HG03520 (cell line): ENCODE results near the gene MTX3.

ENCODE experiments used
- ATAC-seq: cut with Tn5 transposase; IDR thresholded peaks from one replicate; pipeline ENCODE4 v1.9.1; 2021; ENCODE audit warnings: mild to moderate bottlenecking, moderate library complexity; ENCODE audit not compliant: unreplicated experiment

MTX3 gene

DNA sequence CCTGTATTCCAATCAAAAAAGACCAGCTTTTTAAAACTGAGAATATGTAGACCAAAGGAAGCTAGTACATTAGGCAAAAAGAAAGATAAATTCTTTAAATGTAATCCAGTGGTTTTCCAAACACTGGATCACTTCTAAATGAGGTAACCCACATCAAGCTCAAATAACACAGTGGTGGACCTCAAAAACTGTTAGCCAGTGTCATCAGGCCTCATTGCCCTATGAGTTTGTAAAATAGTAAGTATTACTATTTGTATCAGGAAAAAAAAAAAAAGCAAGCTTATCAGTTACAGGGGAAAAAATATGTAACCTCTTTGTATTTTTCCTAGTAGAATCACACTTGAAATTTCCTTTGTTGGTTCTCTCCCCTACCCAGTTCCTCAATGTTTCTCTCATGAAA is 6.7 kb downstream of the MTX3 start:
- ATAC-seq: no peak

DNA sequence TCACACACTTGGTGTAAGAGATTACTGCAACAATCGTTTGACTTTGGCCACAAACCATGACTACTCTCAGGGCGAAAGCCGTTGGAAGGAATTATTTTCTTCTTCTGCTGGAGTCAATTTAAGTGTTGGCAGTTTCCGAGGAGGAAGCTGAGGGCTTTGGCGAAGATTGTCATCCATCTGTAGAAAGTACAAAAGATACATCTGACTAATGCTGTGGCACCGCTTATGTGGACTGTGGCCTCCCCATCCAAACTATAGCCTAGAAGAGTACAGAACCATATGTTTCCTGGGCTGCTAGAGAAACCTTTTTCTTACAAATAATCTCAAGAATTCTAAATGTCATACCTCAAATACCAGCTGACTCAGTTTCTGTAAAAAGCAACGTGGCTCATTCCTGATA is 7.4 kb downstream of the MTX3 start:
- no peak for ATAC-seq

DNA sequence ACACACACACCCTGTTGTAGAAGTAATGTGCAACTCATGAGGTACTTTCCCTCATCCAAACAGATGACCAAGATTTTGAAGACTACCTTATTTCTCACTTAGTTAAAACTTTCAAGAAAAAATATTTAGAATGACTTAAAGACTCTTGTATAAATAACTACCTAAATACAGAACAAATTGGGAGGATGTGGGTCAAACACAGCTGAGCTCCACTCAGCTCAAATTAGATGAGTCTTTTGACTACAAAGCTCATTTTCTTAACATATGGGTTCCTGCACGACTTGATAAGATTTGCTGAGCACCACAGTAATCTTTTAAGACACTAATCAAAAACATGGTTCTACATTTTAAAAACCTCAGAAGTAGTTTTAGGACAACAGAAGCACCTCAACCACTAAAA is 8.9 kb downstream of the MTX3 start:
- ATAC-seq: no peak

DNA sequence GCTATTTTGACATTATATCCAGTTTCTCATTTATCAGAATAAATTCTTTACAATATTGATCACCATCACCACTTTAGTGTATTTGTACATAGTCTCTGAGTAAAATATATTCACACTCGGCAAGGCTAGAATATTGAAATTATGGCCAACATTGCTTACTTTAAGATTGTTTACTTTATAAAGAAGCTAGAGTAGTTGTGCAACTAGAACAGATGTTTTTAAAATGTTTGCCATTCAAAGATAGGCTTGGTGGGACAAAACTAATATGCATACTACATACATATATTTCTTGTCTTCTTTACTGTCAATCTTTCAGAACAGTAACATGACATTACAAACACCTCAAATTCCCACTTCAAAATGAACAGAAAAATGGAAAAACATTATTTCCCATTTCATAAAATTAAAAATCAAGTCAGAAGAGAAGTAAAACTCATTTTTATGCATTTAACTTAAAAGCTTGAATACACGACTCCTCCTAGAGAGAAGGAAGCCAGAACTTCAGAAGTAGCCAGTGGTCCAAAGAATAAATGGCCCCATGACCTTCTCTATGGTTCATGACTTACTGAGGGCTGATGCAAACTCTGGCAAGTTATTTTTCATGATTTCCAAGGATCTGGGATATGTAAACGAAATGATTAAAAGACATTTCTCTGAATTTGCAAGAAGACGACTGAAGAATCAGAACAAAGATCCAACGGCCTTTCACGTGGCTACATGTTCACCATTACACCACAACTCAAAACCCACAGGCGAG is 14.1 kb downstream of the MTX3 start:
- ATAC-seq: no peak

DNA sequence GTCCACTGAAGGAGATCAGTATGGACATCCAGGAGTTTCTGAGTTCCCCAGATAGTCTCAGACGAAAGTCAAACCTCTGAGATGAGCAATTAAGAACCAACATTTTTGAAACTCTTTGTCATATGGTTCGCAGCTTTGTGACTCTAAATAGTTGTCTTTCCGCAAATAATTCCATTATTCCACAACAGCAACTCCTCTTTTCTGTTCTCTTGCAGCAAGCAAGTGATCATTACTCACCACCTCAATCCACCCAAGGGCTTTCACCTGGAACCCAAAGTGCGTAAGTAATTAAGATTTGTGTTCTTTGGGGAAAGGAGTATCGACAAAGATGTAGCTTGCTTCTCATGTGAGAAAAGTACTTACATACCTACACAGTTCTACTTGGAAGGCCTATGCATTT is 15.6 kb downstream of the MTX3 start:
- no peak for ATAC-seq

DNA sequence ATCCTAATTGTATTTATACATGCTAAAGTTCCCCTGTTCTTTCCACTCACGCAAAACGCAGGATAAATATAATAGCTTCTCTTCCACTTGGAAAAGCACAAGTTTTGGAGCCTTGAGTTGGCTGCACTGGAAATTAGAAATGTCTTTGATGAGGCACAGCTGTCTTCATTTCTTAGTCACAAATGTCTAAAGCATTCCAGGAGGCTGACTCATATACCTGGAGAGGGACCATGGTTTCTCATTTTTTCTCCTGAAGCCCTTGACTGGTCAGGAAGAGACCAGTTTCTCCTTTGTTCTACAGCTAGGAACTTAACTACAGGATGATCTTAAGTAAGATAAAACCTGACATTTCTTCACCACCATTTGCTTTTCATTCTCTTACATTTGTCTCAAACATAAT is 16.2 kb downstream of the MTX3 start:
- no peak for ATAC-seq

DNA sequence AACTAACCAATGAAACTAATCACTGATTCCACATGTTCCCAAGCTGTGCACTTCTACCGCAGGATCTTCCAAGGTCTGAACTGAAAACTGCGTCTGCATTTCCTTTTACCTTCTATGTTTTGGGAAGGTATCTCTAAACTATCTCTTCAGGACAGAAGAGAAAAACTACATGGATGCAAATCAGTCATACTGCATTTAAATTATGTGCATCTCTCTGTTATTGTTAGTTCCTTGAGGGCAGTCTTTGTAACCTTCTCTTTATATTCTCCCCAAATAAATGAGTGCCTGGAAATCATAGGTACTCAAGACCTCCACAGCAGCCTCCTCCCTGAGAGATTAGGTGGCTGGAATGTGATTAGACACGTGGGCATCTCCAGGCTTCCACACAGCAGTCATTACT is 17.1 kb downstream of the MTX3 start:
- no peak for ATAC-seq

DNA sequence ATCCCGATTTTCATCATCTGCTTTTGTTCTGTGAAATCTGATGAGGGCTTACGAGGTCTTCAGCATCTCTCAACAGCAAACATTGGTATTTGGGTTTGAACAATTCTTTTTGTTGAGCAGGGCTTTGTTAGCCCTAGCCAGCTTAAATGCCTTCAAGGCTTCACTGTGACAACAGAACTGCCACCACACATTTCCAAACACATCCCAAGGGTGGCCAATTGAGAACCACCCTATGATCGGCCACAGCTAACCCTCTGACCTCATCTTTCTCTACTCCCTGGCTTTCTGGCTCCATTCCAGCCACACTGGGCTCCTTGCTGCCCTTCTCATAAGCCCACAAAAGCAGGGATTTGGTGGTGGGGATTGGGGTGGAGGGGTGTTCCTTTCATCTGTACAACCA is 17.6 kb downstream of the MTX3 start:
- ATAC-seq: no peak

DNA sequence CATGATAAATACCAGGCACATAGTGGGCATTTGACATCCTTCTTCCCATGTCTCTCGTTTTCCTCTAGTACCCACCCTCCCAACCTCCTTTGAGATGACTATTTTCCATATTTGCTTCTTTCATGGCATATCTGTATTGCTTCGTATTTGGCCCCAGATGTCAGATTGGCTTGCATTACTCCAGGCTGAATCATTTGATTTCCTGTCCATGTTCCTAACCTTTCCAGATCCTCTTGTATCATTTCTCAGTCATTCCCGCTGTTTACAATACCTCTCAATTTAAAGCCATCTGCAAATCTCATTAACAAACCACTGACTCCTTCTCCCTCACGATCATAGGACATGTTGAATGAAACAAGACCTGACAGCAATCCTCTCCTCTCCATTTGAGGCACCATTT is 19.9 kb downstream of the MTX3 start:
- ATAC-seq: no peak

DNA sequence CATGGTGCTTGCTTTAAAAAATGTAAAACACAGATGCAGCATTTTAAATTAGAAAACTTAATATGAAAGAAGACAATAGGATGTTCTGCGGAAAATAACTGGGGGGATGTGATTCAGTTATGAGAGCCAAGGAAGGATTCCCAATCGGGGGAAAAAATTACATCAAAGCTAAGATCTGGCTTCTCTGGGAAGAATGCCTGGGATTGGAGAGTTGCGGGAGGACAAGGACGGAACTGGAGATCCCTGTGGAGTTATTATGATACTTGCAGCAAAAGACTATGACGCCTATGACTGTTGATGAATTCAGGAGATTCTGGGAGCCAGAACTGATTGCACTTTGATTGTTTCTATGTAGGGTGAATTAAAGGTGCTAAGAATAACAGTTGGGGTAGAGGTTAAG is 24.6 kb downstream of the MTX3 start:
- ATAC-seq: no peak

DNA sequence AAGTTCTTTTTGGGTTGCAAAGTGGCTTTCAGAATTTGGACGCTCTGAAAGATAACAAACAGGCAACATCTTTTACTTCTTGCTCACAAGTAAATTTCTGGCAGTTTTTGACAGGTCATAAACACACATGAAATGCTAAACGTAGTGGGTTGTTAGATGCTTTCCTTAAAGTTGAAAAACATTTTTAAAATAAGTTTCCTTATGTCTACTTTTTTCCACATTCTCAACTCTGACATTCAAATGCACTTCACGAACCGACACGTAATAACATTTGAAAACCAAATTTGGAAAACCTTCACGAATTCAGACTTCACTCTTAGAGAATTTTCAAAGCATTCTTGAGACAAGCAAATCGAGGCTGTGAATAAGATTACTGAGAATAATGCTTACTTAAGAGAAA is 26.9 kb downstream of the MTX3 start:
- ATAC-seq: no peak

DNA sequence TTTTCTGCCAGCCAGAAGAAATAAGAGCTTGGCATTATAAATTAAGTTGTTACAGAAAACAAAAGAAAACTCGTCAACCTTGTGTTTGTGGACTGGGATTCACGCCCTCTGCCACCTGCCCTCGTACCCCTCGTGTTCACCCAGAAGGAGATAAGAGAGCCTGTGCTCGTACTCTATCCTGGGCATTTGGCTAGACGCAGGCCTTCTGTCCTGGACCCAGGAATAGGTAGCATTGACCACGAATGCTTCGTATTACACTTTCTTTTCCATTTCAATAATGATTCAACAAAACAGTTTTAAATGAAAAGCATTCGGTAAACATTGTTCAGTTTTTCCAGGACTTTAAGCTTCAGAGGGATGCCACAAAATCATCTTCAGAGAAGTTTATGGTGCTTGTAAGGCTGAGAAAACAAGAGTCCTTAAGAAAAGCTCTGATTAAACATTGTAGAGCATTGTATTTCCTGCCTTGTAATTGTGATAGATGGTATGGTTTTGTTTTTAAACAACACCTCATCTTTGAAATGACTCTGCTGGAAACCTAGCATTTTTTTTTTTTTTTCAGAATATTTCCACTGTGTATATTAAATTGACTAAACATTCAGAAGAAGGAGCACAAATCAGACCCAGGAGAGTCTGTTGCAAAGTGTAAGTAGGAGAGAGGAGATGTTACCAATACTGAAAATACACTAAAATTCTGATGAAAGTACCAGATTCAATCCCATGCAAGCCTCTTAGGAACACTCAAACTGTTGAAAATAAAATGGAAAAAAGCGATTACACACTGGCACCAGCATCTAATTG is 27.6 kb downstream of the MTX3 start:
- ATAC-seq: no peak

DNA sequence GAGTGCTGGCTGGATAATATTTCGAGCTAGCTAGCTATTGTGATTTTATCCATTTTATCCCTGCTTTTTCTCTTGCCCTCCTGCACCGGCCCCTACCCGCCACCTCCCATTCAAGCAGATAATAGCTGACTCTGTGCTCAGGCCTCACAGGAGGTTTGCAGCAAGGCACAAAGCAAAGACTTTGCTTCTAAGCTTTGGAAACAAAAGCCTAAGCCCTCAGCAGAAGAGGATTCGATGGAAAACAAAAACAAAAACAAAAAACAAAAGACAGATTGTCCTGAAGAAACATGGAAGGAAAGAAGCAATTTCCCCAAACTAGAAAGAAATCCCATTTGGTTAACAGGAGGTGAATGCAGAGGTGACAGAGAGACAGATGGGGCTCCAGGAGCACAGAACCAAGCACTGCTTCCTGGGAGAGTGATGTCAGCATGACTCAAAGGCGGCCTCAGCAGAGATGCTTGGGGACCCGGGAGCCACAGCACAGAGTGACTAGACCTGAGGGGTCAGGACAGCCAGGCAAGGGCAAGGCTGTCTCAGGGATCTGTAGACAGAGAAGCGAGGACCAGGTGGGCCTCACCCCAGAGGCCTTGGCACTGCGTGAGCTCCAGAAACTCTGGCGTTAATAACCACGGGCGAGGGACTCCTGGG is 28.4 kb downstream of the MTX3 start:
- ATAC-seq: no peak

DNA sequence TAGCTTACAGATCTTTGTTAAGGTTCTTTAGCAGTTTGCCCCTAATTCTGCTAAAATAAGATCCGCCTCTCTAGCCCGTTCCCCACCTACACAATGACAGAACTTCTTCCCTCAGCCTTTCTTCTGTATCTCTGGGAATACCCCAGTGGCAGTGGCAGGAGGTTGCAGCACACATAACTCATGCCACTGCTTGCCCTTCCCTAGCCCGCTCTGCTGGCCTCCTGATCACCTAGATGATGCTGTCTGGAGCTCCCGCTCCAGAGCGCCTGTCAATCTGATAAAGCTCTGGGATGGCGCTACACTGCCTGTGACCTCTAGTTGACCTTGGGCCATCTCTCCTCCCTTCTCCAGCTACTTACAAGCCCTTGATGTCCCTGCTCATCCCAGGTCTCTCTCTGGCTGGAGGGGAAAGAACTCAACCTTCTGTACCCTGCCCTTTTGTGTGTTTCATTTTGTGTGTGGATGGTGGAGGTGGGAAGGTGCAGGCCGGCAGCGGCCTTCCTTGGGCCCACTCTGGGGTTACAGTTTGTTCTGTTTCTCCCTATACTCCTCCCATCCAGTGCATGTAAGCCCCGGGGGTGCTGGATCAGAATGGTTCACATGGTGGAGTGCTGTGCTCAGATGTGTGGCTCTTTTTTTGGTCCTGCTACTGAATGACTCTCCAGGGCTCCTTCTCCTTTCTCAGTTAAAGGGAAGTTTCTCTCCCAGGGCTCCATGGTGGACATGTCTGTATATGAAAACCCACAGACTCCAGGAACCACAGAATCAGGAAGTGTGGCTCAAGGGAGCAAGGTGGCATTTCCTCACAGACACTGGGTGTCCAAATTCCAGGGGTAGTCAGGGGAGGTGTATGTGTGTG is 29.1 kb downstream of the MTX3 start:
- no peak for ATAC-seq

DNA sequence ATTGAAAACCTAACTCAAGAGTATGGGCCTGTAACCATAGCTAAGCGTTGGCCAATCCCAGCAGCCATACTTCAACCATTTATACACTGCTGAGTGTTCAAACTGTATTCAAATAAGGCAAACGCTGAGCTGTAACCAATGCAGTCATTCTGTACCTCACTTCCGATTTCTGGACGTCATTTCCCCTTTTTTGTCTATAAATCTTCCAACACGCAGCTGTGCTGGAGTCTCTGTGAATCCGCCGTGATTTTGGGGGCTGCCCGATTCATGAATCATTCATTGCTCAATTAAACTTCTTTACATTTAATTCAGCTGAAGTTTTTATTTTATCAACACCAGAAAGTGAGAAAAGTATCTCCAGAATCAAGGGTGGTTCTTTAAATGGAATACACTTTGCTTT is 31.7 kb downstream of the MTX3 start:
- no peak for ATAC-seq

DNA sequence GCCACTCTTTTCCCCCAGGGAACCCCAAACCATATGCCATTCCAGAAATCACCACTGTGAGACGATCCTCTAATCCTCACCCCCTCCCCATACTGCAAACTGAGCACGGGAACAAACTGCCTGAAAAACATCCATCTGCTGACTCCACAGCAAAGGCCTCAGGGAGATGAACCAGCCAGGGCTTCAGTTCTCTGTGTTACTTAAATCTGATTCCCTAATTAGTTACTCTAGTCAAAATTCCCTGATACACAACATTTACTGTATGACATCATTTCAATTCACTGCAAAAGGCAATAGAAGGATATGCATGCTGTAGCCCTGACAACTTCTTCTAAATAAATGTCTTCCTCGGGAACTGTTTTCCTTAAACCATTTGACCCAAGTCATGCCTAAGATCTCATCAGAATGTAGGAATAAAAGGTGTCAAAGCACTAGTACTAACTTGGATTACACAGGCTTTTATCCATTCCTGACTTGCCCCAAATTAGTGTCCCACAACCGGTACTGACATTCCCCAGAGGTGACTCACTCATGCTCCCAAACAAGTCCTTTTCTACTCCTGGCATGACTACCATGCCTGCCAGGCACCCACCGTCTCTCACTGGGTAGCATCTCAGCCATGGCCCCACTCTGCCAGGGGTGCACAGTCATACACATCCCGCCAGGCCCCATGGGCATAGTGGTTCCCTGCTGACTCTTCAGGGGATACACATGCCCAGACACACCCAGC is 35.0 kb downstream of the MTX3 start:
- no peak for ATAC-seq

DNA sequence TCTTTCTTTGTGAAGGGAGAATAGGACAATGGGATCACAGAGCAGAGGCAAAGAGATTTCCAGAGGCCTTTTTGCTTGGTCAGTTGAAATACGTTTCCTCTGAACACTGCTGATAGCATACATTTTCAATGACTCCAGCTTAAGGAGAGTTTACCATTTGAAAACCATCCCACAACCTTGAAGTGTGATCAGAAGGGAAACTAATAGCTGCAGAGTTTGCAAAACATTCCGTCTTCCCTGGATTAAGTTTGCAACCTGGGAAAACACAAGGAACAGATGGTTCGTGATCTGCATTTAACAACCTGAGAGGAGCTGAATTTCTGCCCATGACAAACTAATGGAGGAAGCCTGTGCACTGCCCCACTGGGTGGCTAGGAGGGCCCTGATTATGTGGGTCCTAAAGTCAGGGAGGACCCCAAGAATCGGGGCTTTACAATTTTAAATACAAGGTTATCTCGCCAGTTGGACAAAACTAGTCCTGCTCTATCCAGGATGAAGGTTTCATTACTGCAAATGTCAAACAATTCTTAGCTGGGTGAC is 35.6 kb downstream of the MTX3 start:
- no peak for ATAC-seq

DNA sequence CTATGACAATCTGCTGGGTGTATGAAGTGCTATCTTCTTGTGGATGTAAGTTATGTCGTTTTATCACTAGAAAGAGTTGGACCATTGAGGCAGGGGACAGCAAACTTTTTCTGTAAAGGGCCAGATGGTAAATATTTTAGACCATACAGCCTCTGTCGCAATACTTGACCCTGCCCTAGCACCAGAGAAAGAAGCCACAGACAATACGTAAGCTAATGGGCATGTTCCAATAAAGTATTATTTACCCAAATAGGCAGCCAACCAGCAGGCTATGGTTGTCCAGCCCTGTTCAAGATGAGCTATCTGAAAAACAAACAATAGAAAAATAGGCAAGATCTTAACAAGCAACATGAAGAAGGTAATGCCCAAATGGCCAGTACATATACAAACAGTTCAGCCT is 36.4 kb downstream of the MTX3 start:
- ATAC-seq: no peak

DNA sequence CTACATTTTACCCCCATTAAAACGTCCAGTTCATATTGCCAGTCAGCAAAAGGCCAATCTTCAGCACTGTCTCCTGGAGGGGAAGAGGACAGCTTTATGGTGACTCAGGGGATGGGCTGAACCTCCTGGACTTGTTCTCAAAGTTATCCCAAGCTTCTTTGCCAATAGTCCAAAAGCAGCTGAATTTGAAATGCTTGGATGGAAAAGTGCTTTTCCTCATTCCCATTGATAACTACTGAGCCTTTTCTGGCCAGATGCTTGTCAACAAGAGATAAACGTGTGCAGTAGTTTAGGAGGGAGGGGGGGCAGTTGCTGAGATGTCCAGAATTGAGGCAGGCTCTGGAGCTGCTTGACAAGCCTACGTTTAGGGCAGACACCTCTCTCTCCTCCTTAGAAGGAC is 43.5 kb downstream of the MTX3 start:
- no peak for ATAC-seq

DNA sequence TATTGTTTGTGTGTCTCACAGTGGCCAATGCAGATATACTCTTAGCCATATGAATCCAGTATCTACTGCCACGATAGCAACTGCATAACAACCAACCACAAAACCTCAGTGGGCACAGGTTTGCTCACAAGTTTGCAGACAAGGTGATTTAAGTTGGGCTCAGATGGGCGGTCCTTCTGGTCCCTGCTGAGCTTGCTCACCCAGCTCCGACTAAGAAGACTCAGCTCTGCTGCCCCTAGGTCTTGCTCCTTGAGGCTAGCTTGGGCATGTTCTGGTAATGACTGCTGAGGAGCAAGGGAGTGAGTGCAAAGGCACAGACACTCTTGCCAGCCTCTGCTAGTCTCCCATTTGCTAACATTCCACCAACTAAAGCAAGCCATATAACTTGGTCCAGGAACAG is 52.6 kb downstream of the MTX3 start:
- ATAC-seq: no peak
